Hepatocyte (in vitro differentiated cells): Measurements from ENCODE around the gene PIWIL4. TPM values are rescaled to one million over a fixed set of nuclear protein-coding genes. Genes with fewer than 3 reads are reported as not detected.
A peak's percentile ranks its signal among the peaks of the same experiment; 100 is the strongest.

Source experiments
- DNase-seq: peaks from one replicate; pipeline ENCODE4 v3.0.0-alpha.2; 2016; ENCODE audit warnings: low spot score
- H2AFZ ChIP-seq: fragments of 200-600 bp; sonication (generic); 2 replicates; pipeline ENCODE4 v1.6.0; 2016; ENCODE audit warnings: antibody characterized with exemption, mild to moderate bottlenecking
- H3K27ac ChIP-seq: fragments of 200-600 bp; sonication (generic); 2 replicates; pipeline ENCODE4 v1.5.1; 2016; ENCODE audit warnings: mild to moderate bottlenecking
- H3K27me3 ChIP-seq: fragments of 200-600 bp; sonication (generic); 2 replicates; pipeline ENCODE4 v1.6.1; 2016
- H3K36me3 ChIP-seq: fragments of 200-600 bp; sonication (generic); replicated peaks from 2 replicates; pipeline ENCODE4 v1.5.1; 2016; ENCODE audit warnings: low read depth; ENCODE audit not compliant: insufficient read depth
- H3K4me1 ChIP-seq: fragments of 200-600 bp; sonication (generic); 2 replicates; pipeline ENCODE4 v1.5.1; 2016; ENCODE audit warnings: mild to moderate bottlenecking, moderate library complexity; ENCODE audit not compliant: insufficient read depth
- H3K4me2 ChIP-seq: fragments of 200-600 bp; sonication (generic); 2 replicates; pipeline ENCODE4 v1.6.0; 2016
- H3K4me3 ChIP-seq: fragments of 200-600 bp; sonication (generic); 2 replicates; pipeline ENCODE4 v1.5.1; 2016; ENCODE audit warnings: mild to moderate bottlenecking
- H3K79me2 ChIP-seq: fragments of 200-600 bp; sonication (generic); 2 replicates; pipeline ENCODE4 v1.6.0; 2017; ENCODE audit warnings: mild to moderate bottlenecking
- H3K9me2 ChIP-seq: fragments of 200-600 bp; sonication (generic); replicated peaks from 2 replicates; pipeline ENCODE4 v1.6.0; 2017; ENCODE audit warnings: mild to moderate bottlenecking; ENCODE audit not compliant: insufficient read depth
- H3K9me3 ChIP-seq: fragments of 200-600 bp; sonication (generic); 2 replicates; pipeline ENCODE4 v1.5.1; 2016; ENCODE audit warnings: low read depth, mild to moderate bottlenecking
- H4K20me1 ChIP-seq: fragments of 200-600 bp; sonication (generic); 2 replicates; pipeline ENCODE4 v1.6.0; 2016; ENCODE audit warnings: mild to moderate bottlenecking; ENCODE audit not compliant: insufficient read depth, poor library complexity, severe bottlenecking
- EZH2 ChIP-seq: fragments of 200-600 bp; sonication (generic); IDR thresholded peaks from 2 replicates; pipeline ENCODE4 v1.6.1; 2016; ENCODE audit warnings: antibody characterized with exemption, mild to moderate bottlenecking, borderline replicate concordance
- EZH2phosphoT487 ChIP-seq: fragments of 200-600 bp; sonication (generic); IDR thresholded peaks from one replicate; pipeline ENCODE4 v1.6.1; 2018; ENCODE audit warnings: antibody characterized with exemption, mild to moderate bottlenecking, low read depth, moderate library complexity; ENCODE audit not compliant: unreplicated experiment, severe bottlenecking
- WGBS: methylation state at CpG from one replicate; pipeline ENCODE4 v1.1.6; 2016; ENCODE audit warnings: low lambda C conversion rate; ENCODE audit errors: missing lambda C conversion rate; 5-methylcytosine and 5-hydroxymethylcytosine counted together
- polyA plus RNA-seq: library from polyadenylated mRNA; unstranded; fragments of >200 nt; fragmentation: Nextera tagmentation; extraction: Ambion mirVana; gene quantifications from 2 replicates; pipeline ENCODE4 v1.2.1, GENCODE V29; 2016
- total RNA-seq: library from RNA; depleted of rRNA; stranded (reverse); fragments of >200 nt; gene quantifications from 2 replicates; pipeline ENCODE4 v1.2.3, GENCODE V29; 2014
- TF ChIP-seq, protein P1 (sequence below): fragments of 200-600 bp; sonication (generic); IDR thresholded peaks from 2 replicates; pipeline ENCODE4 v1.5.1; 2016; ENCODE audit warnings: antibody characterized with exemption, mild to moderate bottlenecking; ENCODE audit not compliant: poor library complexity

PIWIL4 gene
- total and polyA plus RNA-seq, 2 experiments from 2014 or later = 2.1 to 2.4 TPM

DNA sequence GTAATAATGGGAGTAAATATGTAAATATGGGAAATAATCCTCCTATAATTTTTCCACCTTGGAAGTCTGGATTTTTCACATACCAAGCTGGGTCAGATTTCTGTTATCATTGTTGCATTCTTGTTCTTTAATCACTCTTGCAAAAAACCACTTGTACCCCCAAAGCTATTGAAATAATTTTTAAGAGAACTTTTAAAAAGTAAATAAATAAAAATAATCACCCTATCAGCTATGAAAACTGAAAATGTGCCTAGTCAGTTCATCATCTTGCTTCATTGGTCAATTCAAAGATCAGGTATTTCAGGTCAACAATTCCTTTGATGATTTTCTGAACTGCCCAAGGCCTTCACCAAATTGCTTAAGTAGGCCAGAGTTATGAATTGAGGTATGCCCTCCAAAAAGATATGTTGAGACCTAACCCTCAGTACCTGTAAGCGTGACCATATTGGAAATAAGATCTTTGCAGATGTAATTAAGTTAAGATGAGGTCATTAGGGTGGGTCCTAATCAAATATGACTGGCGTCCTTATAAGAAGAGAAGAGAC is 95.8 kb downstream of the PIWIL4 start:
- Histone ChIP-seq H4K20me1 (no peaks in the 10 kb centered on the region), H3K4me3 (no peak overlapping the region), H3K9me3 (no peaks in the 10 kb centered on the region), H3K36me3 (no peaks in the 10 kb centered on the region), H3K27ac (no peak overlapping the region), H2AFZ (no peak overlapping the region), H3K4me2 (no peak overlapping the region), H3K27me3 (no peaks in the 10 kb centered on the region), H3K4me1 (no peaks in the 10 kb centered on the region), H3K79me2 (no peaks in the 10 kb centered on the region), H3K9me2 (no peaks in the 10 kb centered on the region)
- TF ChIP-seq EZH2phosphoT487 (no peak), EZH2 (no peak)
- TF ChIP-seq, protein P1, sequence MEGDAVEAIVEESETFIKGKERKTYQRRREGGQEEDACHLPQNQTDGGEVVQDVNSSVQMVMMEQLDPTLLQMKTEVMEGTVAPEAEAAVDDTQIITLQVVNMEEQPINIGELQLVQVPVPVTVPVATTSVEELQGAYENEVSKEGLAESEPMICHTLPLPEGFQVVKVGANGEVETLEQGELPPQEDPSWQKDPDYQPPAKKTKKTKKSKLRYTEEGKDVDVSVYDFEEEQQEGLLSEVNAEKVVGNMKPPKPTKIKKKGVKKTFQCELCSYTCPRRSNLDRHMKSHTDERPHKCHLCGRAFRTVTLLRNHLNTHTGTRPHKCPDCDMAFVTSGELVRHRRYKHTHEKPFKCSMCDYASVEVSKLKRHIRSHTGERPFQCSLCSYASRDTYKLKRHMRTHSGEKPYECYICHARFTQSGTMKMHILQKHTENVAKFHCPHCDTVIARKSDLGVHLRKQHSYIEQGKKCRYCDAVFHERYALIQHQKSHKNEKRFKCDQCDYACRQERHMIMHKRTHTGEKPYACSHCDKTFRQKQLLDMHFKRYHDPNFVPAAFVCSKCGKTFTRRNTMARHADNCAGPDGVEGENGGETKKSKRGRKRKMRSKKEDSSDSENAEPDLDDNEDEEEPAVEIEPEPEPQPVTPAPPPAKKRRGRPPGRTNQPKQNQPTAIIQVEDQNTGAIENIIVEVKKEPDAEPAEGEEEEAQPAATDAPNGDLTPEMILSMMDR = no peak
- no peak for DNase-seq
- WGBS = 100% methylated on average over 2 of the region's 2 CpGs

DNA sequence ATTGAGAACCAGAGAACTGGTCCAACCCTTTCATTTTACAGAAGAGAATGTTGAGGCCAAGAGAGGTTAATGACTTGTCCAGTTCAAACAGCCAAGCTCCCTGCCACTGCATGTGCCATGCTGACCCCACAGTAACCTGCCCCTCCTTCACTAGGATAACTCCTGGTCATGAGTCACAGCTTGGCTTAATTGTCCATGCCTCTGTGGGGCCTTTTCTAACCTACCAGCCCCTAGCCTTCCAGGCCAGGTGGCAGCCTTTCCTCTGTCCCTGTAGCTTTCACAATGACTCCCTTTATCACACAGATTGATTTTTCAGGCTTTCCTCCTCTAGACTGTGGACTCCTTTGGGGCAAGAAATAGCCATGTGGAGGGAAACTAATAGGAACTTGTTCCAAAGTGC is 97.2 kb downstream of the PIWIL4 start:
- Histone ChIP-seq H3K9me3 (no peaks in the 10 kb centered on the region), H3K27me3 (no peaks in the 10 kb centered on the region), H3K79me2 (no peaks in the 10 kb centered on the region), H3K4me3 (no peak overlapping the region), H3K9me2 (no peaks in the 10 kb centered on the region), H2AFZ (no peak overlapping the region), H4K20me1 (no peaks in the 10 kb centered on the region), H3K36me3 (no peaks in the 10 kb centered on the region), H3K4me2 (no peak overlapping the region), H3K27ac (peak overlapping the region; percentile 42), H3K4me1 (no peaks in the 10 kb centered on the region)
- no peak for TF ChIP-seq EZH2
- no peak for TF ChIP-seq EZH2phosphoT487
- TF ChIP-seq, protein P1 = no peak
- peak; percentile 38 for DNase-seq

DNA sequence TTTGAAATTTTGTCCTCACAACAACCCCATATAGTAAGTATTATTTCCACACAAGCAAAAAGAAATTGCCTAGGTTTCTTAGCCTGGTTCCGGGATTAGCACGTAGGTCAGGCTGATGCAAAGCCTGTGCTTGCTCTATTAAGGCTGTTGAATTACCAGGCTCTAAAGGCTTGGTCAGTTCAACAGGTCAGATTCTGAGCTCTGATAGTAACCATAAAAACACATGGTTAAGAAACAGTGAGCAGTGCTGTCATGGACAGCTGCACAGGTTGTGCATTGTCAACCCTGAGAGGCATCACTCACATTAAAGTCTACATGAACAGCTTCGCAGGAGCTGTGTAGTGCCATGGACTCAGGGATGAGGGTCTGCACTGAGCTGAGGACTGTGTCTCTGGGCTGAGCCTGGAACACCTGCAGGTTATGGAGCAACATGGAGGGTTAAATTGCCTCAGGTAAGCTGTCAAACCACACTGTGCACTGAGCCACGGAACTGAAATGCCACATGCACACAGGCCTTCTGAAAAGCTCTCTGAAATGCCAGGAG is 98.0 kb downstream of the PIWIL4 start:
- no peak for DNase-seq
- Histone ChIP-seq H3K79me2 (no peaks in the 10 kb centered on the region), H3K27me3 (no peaks in the 10 kb centered on the region), H3K27ac (peak overlapping the region; percentile 42), H2AFZ (no peak overlapping the region), H3K4me1 (no peaks in the 10 kb centered on the region), H3K9me2 (no peaks in the 10 kb centered on the region), H3K4me3 (no peak overlapping the region), H4K20me1 (no peaks in the 10 kb centered on the region), H3K9me3 (no peaks in the 10 kb centered on the region), H3K36me3 (no peaks in the 10 kb centered on the region), H3K4me2 (no peak overlapping the region)
- 83% methylated on average over 4 of the region's 4 CpGs for WGBS
- no peak for TF ChIP-seq EZH2

DNA sequence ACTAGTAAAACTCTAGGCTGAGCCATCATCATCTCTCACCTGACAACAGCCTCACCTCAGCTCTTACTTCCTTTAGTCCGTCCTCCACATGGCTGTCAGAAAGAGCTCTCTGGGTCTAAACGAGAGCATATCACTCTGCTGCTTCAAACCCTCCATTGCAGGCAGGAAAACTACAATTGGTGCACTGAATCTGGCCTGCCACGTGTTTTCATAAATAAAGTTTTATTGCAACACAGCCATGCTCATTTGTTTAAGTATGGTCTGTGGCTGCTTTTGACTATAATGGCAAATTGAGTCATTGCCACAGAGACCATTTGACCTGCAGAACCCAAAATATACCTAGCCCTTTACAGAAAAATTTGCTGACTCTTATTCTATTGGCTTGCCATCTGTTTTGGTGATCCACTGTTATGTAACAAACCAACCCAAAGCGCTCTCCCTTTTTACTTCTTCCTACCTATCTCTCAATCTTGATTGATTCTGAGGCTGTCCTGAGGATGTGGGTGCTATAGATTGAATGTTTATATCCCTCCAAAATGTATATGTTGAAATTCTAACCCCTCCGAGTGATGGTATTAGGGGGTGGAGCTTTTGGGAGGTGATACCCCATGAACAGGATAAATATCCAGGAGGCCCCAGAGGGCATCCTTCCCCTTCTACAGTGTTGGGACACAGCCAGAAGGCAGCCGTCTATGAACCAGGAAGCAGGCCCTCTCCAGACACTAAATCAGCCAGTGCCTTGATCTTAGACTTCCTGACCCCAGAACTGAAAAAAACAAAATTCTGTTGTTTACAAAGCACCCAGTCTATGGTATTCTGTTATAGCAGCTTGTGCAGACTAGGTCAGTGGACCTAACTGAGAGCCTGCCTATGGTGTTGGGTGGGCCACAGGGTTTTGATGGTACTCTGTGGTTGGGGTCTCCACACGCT is 99.9 kb downstream of the PIWIL4 start:
- DNase-seq = no peak
- WGBS = 93% methylated on average over 7 of the region's 7 CpGs

More for the DNA sequence above, 99.9 kb downstream of the PIWIL4 start:
- no peak overlapping the region for H3K27ac ChIP-seq
- H2AFZ ChIP-seq = no peak overlapping the region
- no peaks in the 10 kb centered on the region for H4K20me1 ChIP-seq
- no peaks in the 10 kb centered on the region for H3K9me2 ChIP-seq
- no peak overlapping the region for H3K4me2 ChIP-seq
- no peak for TF ChIP-seq EZH2phosphoT487
- TF ChIP-seq, protein P1 = no peak
- TF ChIP-seq EZH2 = no peak
- no peaks in the 10 kb centered on the region for H3K36me3 ChIP-seq
- no peaks in the 10 kb centered on the region for H3K79me2 ChIP-seq
- H3K4me3 ChIP-seq = no peak overlapping the region
- H3K4me1 ChIP-seq = no peaks in the 10 kb centered on the region
- no peaks in the 10 kb centered on the region for H3K27me3 ChIP-seq
- no peaks in the 10 kb centered on the region for H3K9me3 ChIP-seq
